Measurements from ENCODE around the gene KIF5C.

The KIF5C gene

GRCh38 chr2:148939271-148939670 is 64.2 kb downstream of the KIF5C start:
- no peak overlapping the region for H3K4me3 ChIP-seq (replicated peaks in 1 of 2; ENCODE audit: low read depth in 2 of 2, low read length in 2 of 2)
- TF ChIP-seq CTCF (IDR thresholded peaks at IDR 0.05; ENCODE audit: low read depth, low read length): no peak
- DNase-seq (ENCODE audit: low read depth in 2 of 2): no peak

GRCh38 chr2:148943097-148943496 is 68.1 kb downstream of the KIF5C start:
- no peak for DNase-seq (ENCODE audit: low read depth in 2 of 2)
- TF ChIP-seq CTCF (IDR thresholded peaks at IDR 0.05; ENCODE audit: low read depth, low read length): no peak
- no peak overlapping the region for H3K4me3 ChIP-seq (replicated peaks in 1 of 2; ENCODE audit: low read depth in 2 of 2, low read length in 2 of 2)

GRCh38 chr2:148944536-148944935 is 69.5 kb downstream of the KIF5C start:
- no peak for DNase-seq (ENCODE audit: low read depth in 2 of 2)
- TF ChIP-seq CTCF (IDR thresholded peaks at IDR 0.05; ENCODE audit: low read depth, low read length): no peak
- H3K4me3 ChIP-seq (replicated peaks in 1 of 2; ENCODE audit: low read depth in 2 of 2, low read length in 2 of 2): no peak overlapping the region

- TF ChIP-seq CTCF (IDR thresholded peaks at IDR 0.05; ENCODE audit: low read depth, low read length): no peak
- no peak for DNase-seq (ENCODE audit: low read depth in 2 of 2)
- no peak overlapping the region for H3K4me3 ChIP-seq (replicated peaks in 1 of 2; ENCODE audit: low read depth in 2 of 2, low read length in 2 of 2)
Observed at GRCh38 chr2:148947299-148947698, 72.3 kb downstream of the KIF5C start.

DNA sequence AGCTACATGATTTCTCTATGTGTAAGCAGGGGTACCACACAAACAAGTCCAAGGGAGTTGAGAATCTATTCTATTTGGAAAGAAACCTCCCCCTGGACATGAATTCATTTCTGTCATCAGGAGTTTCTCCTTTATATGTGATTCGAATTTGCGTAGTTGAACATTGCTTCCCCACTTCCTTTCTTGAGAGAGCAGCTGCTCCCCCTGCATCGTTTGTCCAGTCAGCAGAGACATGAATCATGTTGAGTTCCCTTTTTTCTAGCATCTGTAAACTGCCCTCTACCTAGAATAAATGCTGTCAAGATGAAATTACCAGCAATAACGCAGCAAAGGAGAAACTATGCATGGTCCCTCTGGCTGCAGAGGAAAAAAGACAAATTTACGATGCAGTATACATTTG is 73.8 kb downstream of the KIF5C start:
- TF ChIP-seq CTCF (IDR thresholded peaks at IDR 0.05; ENCODE audit: low read depth, low read length): no peak
- no peak for DNase-seq (ENCODE audit: low read depth in 2 of 2)
- H3K4me3 ChIP-seq (replicated peaks in 1 of 2; ENCODE audit: low read depth in 2 of 2, low read length in 2 of 2): no peak overlapping the region

DNA sequence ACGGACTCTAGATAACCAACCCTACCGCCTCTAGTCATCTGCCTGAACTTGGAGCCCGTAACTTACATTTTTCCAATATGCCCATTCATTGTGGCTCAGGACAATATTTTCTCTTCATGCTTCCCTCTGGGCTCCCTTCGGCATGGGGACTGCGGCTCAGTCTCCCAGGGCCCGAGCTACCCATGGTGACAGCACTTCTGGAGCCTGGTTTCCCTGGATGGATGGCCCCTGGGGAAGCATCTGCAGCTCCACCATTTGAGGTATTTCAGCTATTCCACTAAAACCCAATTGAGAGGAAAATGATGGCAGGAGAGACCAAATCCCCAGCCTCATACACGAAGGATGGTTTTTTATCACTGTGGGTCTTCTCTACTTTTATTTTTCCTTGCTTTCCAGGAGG is 74.3 kb downstream of the KIF5C start:
- TF ChIP-seq CTCF (IDR thresholded peaks at IDR 0.05; ENCODE audit: low read depth, low read length): no peak
- no peak overlapping the region for H3K4me3 ChIP-seq (replicated peaks in 1 of 2; ENCODE audit: low read depth in 2 of 2, low read length in 2 of 2)
- no peak for DNase-seq (ENCODE audit: low read depth in 2 of 2)

GRCh38 chr2:148952621-148953020 is 77.6 kb downstream of the KIF5C start:
- TF ChIP-seq CTCF (IDR thresholded peaks at IDR 0.05; ENCODE audit: low read depth, low read length): no peak
- no peak for DNase-seq (ENCODE audit: low read depth in 2 of 2)
- no peak overlapping the region for H3K4me3 ChIP-seq (replicated peaks in 1 of 2; ENCODE audit: low read depth in 2 of 2, low read length in 2 of 2)

All from cardiac fibroblast (primary cell).